WERI-Rb-1 (cell line): ENCODE measurements around the gene SDR42E1.

ENCODE experiments used
- DNase-seq: peaks from one replicate; pipeline ENCODE4 v3.0.0-alpha.2; 2020
- H3K27ac ChIP-seq: fragments of 250-450 bp; sonication (Bioruptor Pico); 2 replicates; pipeline ENCODE4 v1.5.1; 2020; ENCODE audit warnings: mild to moderate bottlenecking, moderate library complexity
- H3K27me3 ChIP-seq: fragments of 250-450 bp; sonication (Bioruptor Pico); 2 replicates; pipeline ENCODE4 v1.5.1; 2021; ENCODE audit warnings: mild to moderate bottlenecking, low read depth, moderate library complexity; ENCODE audit not compliant: insufficient read depth, severe bottlenecking
- H3K36me3 ChIP-seq: fragments of 250-450 bp; sonication (Bioruptor Pico); 2 replicates; pipeline ENCODE4 v1.5.1; 2020; ENCODE audit warnings: mild to moderate bottlenecking, moderate library complexity
- H3K4me3 ChIP-seq: 2 replicates; pipeline ENCODE4 v1.5.1; 2011; ENCODE audit warnings: low read depth, mild to moderate bottlenecking, control low read depth, low read length
- H3K9me3 ChIP-seq: fragments of 250-450 bp; sonication (Bioruptor Pico); 2 replicates; pipeline ENCODE4 v1.5.1; 2021; ENCODE audit warnings: mild to moderate bottlenecking, moderate library complexity; ENCODE audit not compliant: severe bottlenecking
- CTCF ChIP-seq: IDR thresholded peaks from 2 replicates; pipeline ENCODE4 v1.5.1; 2011; ENCODE audit warnings: low read depth, mild to moderate bottlenecking, control low read depth, inconsistent platforms, low read length

Gene SDR42E1

GRCh38 chr16:82031116-82032084 is 20.1 kb upstream of the SDR42E1 start:
- H3K4me3 ChIP-seq: no peak overlapping the region
- H3K36me3 ChIP-seq: no peaks in the 10 kb centered on the region
- no peak overlapping the region for H3K27ac ChIP-seq
- no peaks in the 10 kb centered on the region for H3K9me3 ChIP-seq
- no peaks in the 10 kb centered on the region for H3K27me3 ChIP-seq
- peak; percentile 39 for TF ChIP-seq CTCF
- peak; percentile 15 for DNase-seq

- no peak for TF ChIP-seq CTCF
- DNase-seq: no peak
- Histone ChIP-seq H3K27ac (no peak overlapping the region), H3K27me3 (no peaks in the 10 kb centered on the region), H3K9me3 (no peaks in the 10 kb centered on the region), H3K4me3 (no peak overlapping the region), H3K36me3 (no peaks in the 10 kb centered on the region)
These were observed 16.4 kb upstream of the SDR42E1 start for GRCh38 chr16:82027629-82028064.

GRCh38 chr16:82024883-82025282 is 13.6 kb upstream of the SDR42E1 start:
- DNase-seq: no peak
- no peak for TF ChIP-seq CTCF
- H3K9me3 ChIP-seq: no peaks in the 10 kb centered on the region
- no peak overlapping the region for H3K4me3 ChIP-seq
- no peaks in the 10 kb centered on the region for H3K36me3 ChIP-seq
- H3K27me3 ChIP-seq: no peaks in the 10 kb centered on the region
- no peak overlapping the region for H3K27ac ChIP-seq

GRCh38 chr16:82024316-82024715 is 13.0 kb upstream of the SDR42E1 start:
- Histone ChIP-seq H3K9me3 (no peaks in the 10 kb centered on the region), H3K36me3 (no peaks in the 10 kb centered on the region), H3K27ac (no peak overlapping the region), H3K4me3 (no peak overlapping the region), H3K27me3 (no peaks in the 10 kb centered on the region)
- no peak for DNase-seq
- no peak for TF ChIP-seq CTCF

- no peak for DNase-seq
- TF ChIP-seq CTCF: no peak
- H3K27me3 ChIP-seq: no peaks in the 10 kb centered on the region
These were observed 11.9 kb upstream of the SDR42E1 start for GRCh38 chr16:82023206-82023605.

More at GRCh38 chr16:82023206-82023605, 11.9 kb upstream of the SDR42E1 start:
- H3K4me3 ChIP-seq: no peak overlapping the region
- H3K9me3 ChIP-seq: no peaks in the 10 kb centered on the region
- no peaks in the 10 kb centered on the region for H3K36me3 ChIP-seq
- no peak overlapping the region for H3K27ac ChIP-seq
